Psoas muscle (tissue), 8 donors: Measurements from ENCODE around the gene ST6GALNAC5. TPM values are rescaled to one million over a fixed set of nuclear protein-coding genes. Genes with fewer than 3 reads are reported as not detected.

Experiments
- ATAC-seq, 4 donors: fragments of 200-7000 bp; cut with Tn5 transposase; one replicate each; pipeline ENCODE4 v1.9.1; 2020; ENCODE audit warnings: moderate library complexity in 3 of 4, mild to moderate bottlenecking in 2 of 4
- DNase-seq, 2 donors: peaks; one replicate each; pipeline ENCODE4 v3.0.0-alpha.2; 2020
- H3K27ac ChIP-seq: fragments of 200-600 bp; one replicate; pipeline ENCODE4 v1.8.0; 2022
- H3K27me3 ChIP-seq, 3 donors: fragments of 200-600 bp in 1 of 3; one replicate each; pipeline versions ENCODE4 v1.6.1 to v1.8.0; 2013 to 2022; ENCODE audit warnings: low read length in 2 of 3, mild to moderate bottlenecking in 2 of 3, moderate library complexity in 1 of 3; ENCODE audit not compliant: insufficient read depth in 3 of 3
- H3K36me3 ChIP-seq, 2 donors: fragments of 200-600 bp in 1 of 2; one replicate each; pipeline versions ENCODE4 v1.6.1 to v1.8.0; 2013 to 2022; ENCODE audit warnings: low read depth in 1 of 2, mild to moderate bottlenecking in 1 of 2, moderate library complexity in 1 of 2; ENCODE audit not compliant: insufficient read depth in 1 of 2
- H3K4me1 ChIP-seq: fragments of 200-600 bp; one replicate; pipeline ENCODE4 v1.8.0; 2022
- H3K4me3 ChIP-seq: fragments of 200-600 bp; one replicate; pipeline ENCODE4 v1.8.0; 2022; ENCODE audit warnings: mild to moderate bottlenecking
- H3K9me3 ChIP-seq: fragments of 200-600 bp; one replicate; pipeline ENCODE4 v1.8.0; 2022
- CTCF ChIP-seq: fragments of 200-600 bp; IDR thresholded peaks from one replicate; pipeline ENCODE4 v1.8.0; 2022; ENCODE audit warnings: antibody characterized with exemption
- WGBS, 3 donors: extraction: QIAGEN DNeasy Blood & Tissue Kit; methylation state at CpG; one replicate each; pipeline versions ENCODE4 v1.1.6 to v1.1.7; 2013; 5-methylcytosine and 5-hydroxymethylcytosine counted together
- intact Hi-C, 2 donors: fragments of 100-400 bp; cut with DNase I; formaldehyde crosslinking; loops; one replicate each; pipeline versions ENCODE4 v1.11.0 to v1.14.2; 2022
- polyA plus RNA-seq, 3 donors: library from polyadenylated mRNA; stranded (reverse); fragments of 200-250 nt; gene quantifications; one replicate each; pipeline ENCODE4 v1.2.3, GENCODE V29; 2013
- total RNA-seq, 4 donors: library from RNA; stranded (reverse); fragmentation: NEBNext Ultra II Directional in 2 of 4; extraction: Animal tissue kit (Norgen Biotek cat#: 25700) in 2 of 4; gene quantifications; one replicate each; pipeline versions ENCODE4 v1.2.1 to v1.2.4, GENCODE V29; 2021 to 2023
- donor health status: healthy with polysubstance abuse.
- donor health status: DM: no; HTN: no; CAD: no; lungs with moderate emphysema.
- donor health status: Bipolar disorder and iron deficiency.
- donor health status: healthy.
- donor health status: DM: yes; HTN: yes; CAD: no.
- donor health status: DM: no; HTN: no; CAD: no.
- donor health status: DM: no; HTN: no; CAD: no.
- donor health status: DM: yes; HTN: yes; CAD: no.

Gene ST6GALNAC5
- total and polyA plus RNA-seq, 7 donors, result 0.05 to 0.66 (median 0.07) TPM; not detected in 2

GRCh38 chr1:77048615-77049005 is 181.3 kb downstream of the ST6GALNAC5 start:
- peaks cover 0 to 1% (median 0%) of the 10 kb centered on the region in 3 donors for H3K27me3 ChIP-seq
- WGBS, 3 donors, result 66 to 79% (median 73%) methylated on average over 1 of the region's 1 CpG
- DNase-seq (no peak), ATAC-seq (no peak)
- H3K36me3 ChIP-seq, result no peaks in the 10 kb centered on the region
- no peaks in the 10 kb centered on the region for H3K4me1 ChIP-seq
- no peak overlapping the region for H3K27ac ChIP-seq
- intact Hi-C loops, result no loop called here
- no peak overlapping the region for H3K4me3 ChIP-seq
- no peak for TF ChIP-seq CTCF
- no peaks in the 10 kb centered on the region for H3K9me3 ChIP-seq

- TF ChIP-seq CTCF, result no peak
- ATAC-seq, result no peak
- Histone ChIP-seq H3K36me3 (no peaks in the 10 kb centered on the region), H3K4me3 (no peak overlapping the region), H3K9me3 (no peaks in the 10 kb centered on the region), H3K4me1 (no peaks in the 10 kb centered on the region), H3K27me3 (peaks cover 0 to under 1% (median 0%) of the 10 kb centered on the region in 3 donors), H3K27ac (no peak overlapping the region)
- WGBS, 3 donors, result 30 to 42% (median 37%) methylated on average over 1 of the region's 1 CpG
- no peak for DNase-seq
- intact Hi-C loops, result no loop called here
These were observed 184.1 kb downstream of the ST6GALNAC5 start for GRCh38 chr1:77051425-77051824.

GRCh38 chr1:77056525-77056924 is 189.2 kb downstream of the ST6GALNAC5 start:
- H3K4me1 ChIP-seq, result no peaks in the 10 kb centered on the region
- H3K27ac ChIP-seq, result no peak overlapping the region
- H3K27me3 ChIP-seq, result no peaks in the 10 kb centered on the region
- ATAC-seq (no peak), DNase-seq (no peak)
- no peaks in the 10 kb centered on the region for H3K36me3 ChIP-seq
- no peak overlapping the region for H3K4me3 ChIP-seq
- no peak for TF ChIP-seq CTCF
- intact Hi-C loops, result no loop called here
- WGBS, 3 donors, result 78 to 86% (median 83%) methylated on average over 7 of the region's 7 CpGs
- no peaks in the 10 kb centered on the region for H3K9me3 ChIP-seq

- intact Hi-C loops, result no loop called here
- H3K27me3 ChIP-seq, result no peaks in the 10 kb centered on the region
- no peak overlapping the region for H3K4me3 ChIP-seq
- H3K27ac ChIP-seq, result no peak overlapping the region
- no peaks in the 10 kb centered on the region for H3K36me3 ChIP-seq
- no peak for ATAC-seq
- TF ChIP-seq CTCF, result no peak
- WGBS, 3 donors, result 57 to 65% (median 64%) methylated on average over 7 of the region's 7 CpGs
- H3K9me3 ChIP-seq, result no peaks in the 10 kb centered on the region
- no peak for DNase-seq
- no peaks in the 10 kb centered on the region for H3K4me1 ChIP-seq
These were observed 190.8 kb downstream of the ST6GALNAC5 start for GRCh38 chr1:77057994-77058585.

- no peaks in the 10 kb centered on the region for H3K4me1 ChIP-seq
- no peak overlapping the region for H3K4me3 ChIP-seq
- ATAC-seq (no peak), DNase-seq (no peak)
- H3K27ac ChIP-seq, result no peak overlapping the region
- intact Hi-C loops, result no loop called here
- no peaks in the 10 kb centered on the region for H3K27me3 ChIP-seq
- H3K36me3 ChIP-seq, result no peaks in the 10 kb centered on the region
- no peaks in the 10 kb centered on the region for H3K9me3 ChIP-seq
- no peak for TF ChIP-seq CTCF
- 52 to 60% (median 57%) methylated on average over 5 of the region's 5 CpGs for WGBS, 3 donors
These were observed 192.7 kb downstream of the ST6GALNAC5 start for GRCh38 chr1:77060000-77060399.
